ENCODE measurements around the gene TBXAS1.

Gene TBXAS1

GRCh38 chr7:139972029-139972428 is 143.0 kb downstream of the TBXAS1 start:
- DNase-seq (ENCODE audit: low spot score), result no peak
- in situ Hi-C loops (cut with MboI; ENCODE audit: low pct_unique_long_range_greater_than_20kb, low sequenced_read_pairs, unreplicated experiment), result no loop called here
- no peak for TF ChIP-seq CTCF (IDR thresholded peaks at IDR 0.05; ENCODE audit: extremely low read depth, insufficient read depth, missing control alignments)

- in situ Hi-C loops (cut with MboI; ENCODE audit: low pct_unique_long_range_greater_than_20kb, low sequenced_read_pairs, unreplicated experiment), result no loop called here
- no peak for TF ChIP-seq CTCF (IDR thresholded peaks at IDR 0.05; ENCODE audit: extremely low read depth, insufficient read depth, missing control alignments)
- DNase-seq (ENCODE audit: low spot score), result no peak
Measured at GRCh38 chr7:139973101-139974050, 144.3 kb downstream of the TBXAS1 start.

GRCh38 chr7:139974179-139974811 is 145.2 kb downstream of the TBXAS1 start:
- in situ Hi-C loops (cut with MboI; ENCODE audit: low pct_unique_long_range_greater_than_20kb, low sequenced_read_pairs, unreplicated experiment), result no loop called here
- TF ChIP-seq CTCF (IDR thresholded peaks at IDR 0.05; ENCODE audit: extremely low read depth, insufficient read depth, missing control alignments), result no peak
- DNase-seq (ENCODE audit: low spot score), result no peak

- no peak for TF ChIP-seq CTCF (IDR thresholded peaks at IDR 0.05; ENCODE audit: extremely low read depth, insufficient read depth, missing control alignments)
- in situ Hi-C loops (cut with MboI; ENCODE audit: low pct_unique_long_range_greater_than_20kb, low sequenced_read_pairs, unreplicated experiment), result no loop called here
- DNase-seq (ENCODE audit: low spot score), result no peak
Measured at GRCh38 chr7:139976055-139976837, 147.2 kb downstream of the TBXAS1 start.

- no peak for DNase-seq (ENCODE audit: low spot score)
- in situ Hi-C loops (cut with MboI; ENCODE audit: low pct_unique_long_range_greater_than_20kb, low sequenced_read_pairs, unreplicated experiment), result no loop called here
- no peak for TF ChIP-seq CTCF (IDR thresholded peaks at IDR 0.05; ENCODE audit: extremely low read depth, insufficient read depth, missing control alignments)
Measured at GRCh38 chr7:139976838-139977656, 148.0 kb downstream of the TBXAS1 start.

- TF ChIP-seq CTCF (IDR thresholded peaks at IDR 0.05; ENCODE audit: extremely low read depth, insufficient read depth, missing control alignments), result no peak
- DNase-seq (ENCODE audit: low spot score), result no peak
- in situ Hi-C loops (cut with MboI; ENCODE audit: low pct_unique_long_range_greater_than_20kb, low sequenced_read_pairs, unreplicated experiment), result no loop called here
Measured at GRCh38 chr7:139981511-139981895, 152.4 kb downstream of the TBXAS1 start.

Measured in GM13977 (cell line).